B cell (primary cell): Measurements from ENCODE around the gene WDR7. TPM values are rescaled to one million over a fixed set of nuclear protein-coding genes. Genes with fewer than 3 reads are reported as not detected.

Experiments used
- ATAC-seq: fragments of 200-7000 bp; cut with Tn5 transposase; one replicate; pipeline ENCODE4 v1.10.0; 2021; ENCODE audit warnings: low read depth, mild to moderate bottlenecking, moderate number of reproducible peaks, moderate library complexity
- CTCF ChIA-PET: fragments of 350-600 bp; sonication (Branson Sonifier 250); formaldehyde crosslinking; loops from one replicate; lab custom pipeline; 2021; ENCODE audit warnings: antibody characterized with exemption, inconsistent platforms; lab: Charles Lee
- POLR2A ChIA-PET: fragments of 350-600 bp; sonication (Branson Sonifier 250); formaldehyde crosslinking; loops from one replicate; lab custom pipeline; 2021; ENCODE audit warnings: antibody characterized with exemption; lab: Charles Lee
- DNase-seq: peaks from one replicate; pipeline ENCODE4 v3.0.0; 2013
- H2AFZ ChIP-seq: 2 replicates; pipeline ENCODE4 v1.6.1; 2012; ENCODE audit warnings: mild to moderate bottlenecking, low read depth, low read length; ENCODE audit not compliant: insufficient read depth, poor library complexity, severe bottlenecking
- H3K27ac ChIP-seq, 2 donors: 1 replicate in 1 of 2; 2 replicates in 1 of 2; pipeline ENCODE4 v1.5.1; 2012 to 2013; ENCODE audit warnings: low read length in 2 of 2, mild to moderate bottlenecking in 2 of 2, moderate library complexity in 1 of 2
- H3K27me3 ChIP-seq, 4 experiments: fragments of 200-600 bp in 1 of 4; sonication (generic) in 1 of 4; replicated peaks in 1 of 4; 1 replicate in 2 of 4; 2 replicates in 2 of 4; pipeline versions ENCODE4 v1.6.1 to v1.7.0; 2013 to 2016; ENCODE audit warnings: low read length in 3 of 4, mild to moderate bottlenecking in 2 of 4, mixed read lengths in 1 of 4, moderate library complexity in 1 of 4; ENCODE audit not compliant: insufficient read depth in 4 of 4, control insufficient read depth in 3 of 4; ENCODE audit errors: control extremely low read depth in 1 of 4
- H3K36me3 ChIP-seq, 2 experiments: replicated peaks in 1 of 2; 1 replicate in 1 of 2; 2 replicates in 1 of 2; pipeline versions ENCODE4 v1.6.1 to v1.7.1; 2013; ENCODE audit warnings: low read length in 1 of 2; ENCODE audit not compliant: insufficient read depth in 2 of 2, control insufficient read depth in 1 of 2; ENCODE audit errors: control extremely low read depth in 1 of 2, extremely low read depth in 1 of 2
- H3K4me1 ChIP-seq, 2 donors: fragments of 200-600 bp in 1 of 2; sonication (generic) in 1 of 2; 1 replicate in 1 of 2; 2 replicates in 1 of 2; pipeline versions ENCODE4 v1.5.1 to v1.6.1; 2013 to 2017; ENCODE audit warnings: low read length in 2 of 2; ENCODE audit not compliant: control insufficient read depth in 2 of 2, insufficient read depth in 2 of 2
- H3K4me2 ChIP-seq: replicated peaks from 2 replicates; pipeline ENCODE3; 2012; ENCODE audit warnings: mild to moderate bottlenecking, low read depth, low read length; ENCODE audit not compliant: poor library complexity, severe bottlenecking
- H3K4me3 ChIP-seq, 5 experiments: fragments of 200-600 bp in 1 of 5; sonication (generic) in 1 of 5; 1 replicate in 3 of 5; 2 replicates in 2 of 5; pipeline versions ENCODE4 v1.5.1 to v1.7.0; 2011 to 2016; ENCODE audit warnings: low read length in 4 of 5, mild to moderate bottlenecking in 4 of 5, low read depth in 2 of 5, control low read depth in 1 of 5, moderate library complexity in 1 of 5; ENCODE audit not compliant: insufficient read depth in 1 of 5; ENCODE audit errors: control extremely low read depth in 1 of 5, extremely low read depth in 1 of 5
- H3K79me2 ChIP-seq: fragments of 200-600 bp; sonication (generic); one replicate; pipeline ENCODE4 v1.6.0; 2016; ENCODE audit warnings: low read length; ENCODE audit not compliant: control insufficient read depth, insufficient read depth
- H3K9ac ChIP-seq: fragments of 200-600 bp; sonication (generic); 2 replicates; pipeline ENCODE4 v1.6.1; 2017; ENCODE audit warnings: mild to moderate bottlenecking, low read length, moderate library complexity
- H3K9me3 ChIP-seq, 3 donors: one replicate each; pipeline versions ENCODE4 v1.6.1 to v1.7.1; 2013; ENCODE audit warnings: low read length in 2 of 3; ENCODE audit not compliant: control insufficient read depth in 2 of 3, insufficient read depth in 1 of 3; ENCODE audit errors: control extremely low read depth in 1 of 3
- H4K20me1 ChIP-seq: 2 replicates; pipeline ENCODE4 v1.6.0; 2012; ENCODE audit warnings: mild to moderate bottlenecking, low read length; ENCODE audit not compliant: insufficient read depth, control insufficient read depth, poor library complexity, severe bottlenecking
- H3K27ac Mint-ChIP-seq: one replicate; pipeline ENCODE4 v1.8.0; 2021; ENCODE audit warnings: mixed read lengths
- H3K27me3 Mint-ChIP-seq: one replicate; pipeline ENCODE4 v1.8.0; 2021; ENCODE audit warnings: mixed read lengths
- H3K4me1 Mint-ChIP-seq: one replicate; pipeline ENCODE4 v1.8.0; 2021; ENCODE audit warnings: mixed read lengths
- H3K4me3 Mint-ChIP-seq: one replicate; pipeline ENCODE4 v1.8.0; 2021; ENCODE audit warnings: mixed read lengths
- H3K9me3 Mint-ChIP-seq: one replicate; pipeline ENCODE4 v1.8.0; 2022; ENCODE audit warnings: mixed read lengths; ENCODE audit not compliant: insufficient read depth
- CTCF ChIP-seq: fragments of 200-600 bp; IDR thresholded peaks from one replicate; pipeline ENCODE4 v1.8.0; 2022; ENCODE audit warnings: antibody characterized with exemption, mild to moderate bottlenecking
- EZH2 ChIP-seq: IDR thresholded peaks from 2 replicates; pipeline ENCODE4 v1.6.1; 2012; ENCODE audit warnings: borderline replicate concordance, low read depth, mild to moderate bottlenecking, moderate library complexity, low read length; ENCODE audit not compliant: insufficient read depth, poor library complexity, severe bottlenecking
- WGBS: methylation state at CpG from one replicate; pipeline ENCODE4 v1.1.5; 2013; ENCODE audit warnings: missing lambda C conversion rate; ENCODE audit not compliant: insufficient coverage; 5-methylcytosine and 5-hydroxymethylcytosine counted together
- intact Hi-C: fragments of 100-400 bp; cut with micrococcal nuclease; formaldehyde crosslinking; loops from one replicate; pipeline ENCODE4 v1.10.0; 2022
- polyA plus RNA-seq: library from polyadenylated mRNA; depleted of rRNA; stranded (reverse); fragments of >200 nt; gene quantifications from 2 replicates; pipeline ENCODE4 v1.2.3, GENCODE V29; 2012
- total RNA-seq, 2 donors: library from RNA; stranded (reverse); fragments of 120-200 nt in 1 of 2; gene quantifications; 1 replicate in 1 of 2; 2 replicates in 1 of 2; pipeline versions ENCODE4 v1.2.3 to v1.2.4, GENCODE V29; 2013 to 2022

WDR7 gene
- total and polyA plus RNA-seq, 2 donors (not counting 1 experiment from before 2014, with no cell fraction given) = 5.5 to 45.0 TPM

- H3K79me2 ChIP-seq = no peaks in the 10 kb centered on the region
- no peak overlapping the region for H3K4me2 ChIP-seq
- no peak for ATAC-seq
- H3K27me3 ChIP-seq = no peaks in the 10 kb centered on the region
- CTCF ChIA-PET = no interaction called here
- H3K36me3 ChIP-seq = peaks cover 0 to 9% of the 10 kb centered on the region in 2 experiments
- TF ChIP-seq CTCF (no peak), EZH2 (no peak)
- Mint-ChIP-seq H3K9me3 (no peaks in the 10 kb centered on the region), H3K27me3 (no peaks in the 10 kb centered on the region), H3K4me1 (peaks cover 15% of the 10 kb centered on the region), H3K4me3 (no peak overlapping the region), H3K27ac (no peak overlapping the region)
- H3K9me3 ChIP-seq = no peaks in the 10 kb centered on the region
- no peak overlapping the region for H3K9ac ChIP-seq
- H3K27ac ChIP-seq = no peak overlapping the region
- H3K4me3 ChIP-seq = no peak overlapping the region
- no CpG with 5 or more reads among the region's 3 CpGs for WGBS
- intact Hi-C loops = no loop called here
- peaks cover 0 to 6% of the 10 kb centered on the region in 2 donors for H3K4me1 ChIP-seq
- no peak overlapping the region for H2AFZ ChIP-seq
- H4K20me1 ChIP-seq = no peaks in the 10 kb centered on the region
- POLR2A ChIA-PET = no interaction called here
- DNase-seq = no peak
Measured at GRCh38 chr18:57023275-57023882, 372.2 kb downstream of the WDR7 start.

- H3K4me3 ChIP-seq = no peak overlapping the region
- ATAC-seq (no peak), DNase-seq (no peak)
- no peaks in the 10 kb centered on the region for H3K27me3 Mint-ChIP-seq
- no peak overlapping the region for H3K4me3 Mint-ChIP-seq
- no peak overlapping the region for H3K4me2 ChIP-seq
- WGBS = 95% methylated on average over 2 of the region's 4 CpGs
- POLR2A ChIA-PET = no interaction called here
- TF ChIP-seq EZH2 = no peak
- TF ChIP-seq CTCF = no peak
- peaks cover 15% of the 10 kb centered on the region for H3K4me1 Mint-ChIP-seq
- no peaks in the 10 kb centered on the region for H4K20me1 ChIP-seq
- no peaks in the 10 kb centered on the region for H3K79me2 ChIP-seq
- no peak overlapping the region for H2AFZ ChIP-seq
- CTCF ChIA-PET = no interaction called here
- H3K9ac ChIP-seq = no peak overlapping the region
- no peak overlapping the region for H3K27ac Mint-ChIP-seq
- peaks cover 0 to 5% of the 10 kb centered on the region in 2 donors for H3K4me1 ChIP-seq
- H3K27ac ChIP-seq = no peak overlapping the region
- H3K9me3 ChIP-seq = no peaks in the 10 kb centered on the region
- H3K27me3 ChIP-seq = no peaks in the 10 kb centered on the region
- no peaks in the 10 kb centered on the region for H3K9me3 Mint-ChIP-seq
- intact Hi-C loops = no loop called here
- H3K36me3 ChIP-seq = peaks cover 0 to 16% of the 10 kb centered on the region in 2 experiments
Measured at GRCh38 chr18:57025540-57025939, 374.4 kb downstream of the WDR7 start.
